ENCODE results near the gene PDCD4. TPM values are rescaled to one million over a fixed set of nuclear protein-coding genes. Genes with fewer than 3 reads are reported as not detected.

The PDCD4 gene
- total RNA-seq, 4 donors from 2014 or later, result 230 to 445 (median 330) TPM

DNA sequence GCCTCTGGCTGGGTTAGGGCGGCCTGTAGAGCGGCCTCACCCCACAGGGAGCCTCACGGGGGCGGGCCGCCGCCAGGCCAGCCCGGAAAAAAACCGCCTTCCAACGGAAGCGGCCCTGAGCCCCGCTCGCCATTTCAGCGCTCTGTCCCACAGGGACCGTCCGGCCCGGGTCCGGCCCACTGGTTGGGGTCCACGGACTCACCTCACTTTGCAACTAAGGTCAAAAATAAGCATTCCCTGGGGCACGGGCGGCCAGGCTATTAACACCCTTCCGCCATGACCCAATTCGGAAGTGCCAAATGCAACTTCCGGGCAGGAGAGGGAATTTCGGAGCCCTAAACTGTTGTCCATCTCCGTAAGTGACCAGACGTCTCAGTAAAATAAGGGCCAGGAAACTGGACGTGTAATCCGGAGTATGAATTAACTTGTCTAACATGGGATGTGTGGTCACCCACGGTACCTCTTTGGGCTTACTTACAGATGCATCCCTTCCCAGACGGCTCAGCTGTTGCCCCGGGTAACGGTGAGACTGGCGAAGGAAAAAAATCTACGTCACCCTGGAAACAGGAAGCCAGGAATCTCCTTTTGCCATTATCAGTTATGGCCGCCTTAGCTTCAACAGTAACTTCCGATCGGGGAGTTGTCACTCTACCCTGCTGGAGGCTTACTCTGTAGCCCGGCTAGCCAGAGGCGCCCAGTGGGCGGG is 47.1 kb downstream of the PDCD4 start, which contains the start of gene BBIP1:
Gene BBIP1 (minus strand): TSS at position 538 of the 706 bp plus-strand sequence. CDS start 1,023 bp downstream, outside the sequence.
- TF ChIP-seq CTCF (IDR thresholded peaks at IDR 0.05) (no peak), POLR2A (IDR thresholded peaks at IDR 0.05) (no peak)
- WGBS, 2 donors, result 0% methylated on average over 26 to 37 of the region's 40 CpGs
- DNase-seq (ENCODE audit: low spot score in 2 of 2), result peak in 1 of 2 donors; percentile 99
- intact Hi-C loops (cut with DNase I; ENCODE audit: low total_unique reads), result no loop called here
- peak within 1 kb of the TSS; percentile 75 for H3K4me3 ChIP-seq (ENCODE audit: low read depth, poor library complexity, severe bottlenecking)

GRCh38 chr10:110919349-110919931 is 47.7 kb downstream of the PDCD4 start, which contains the start of gene SHOC2:
SHOC2 (plus strand) TSS chr10:110919604; CDS start chr10:110964359, 44,755 bp downstream.
- no peak for TF ChIP-seq CTCF (IDR thresholded peaks at IDR 0.05)
- no peak for TF ChIP-seq POLR2A (IDR thresholded peaks at IDR 0.05)
- peak in 1 of 2 donors; percentile 100 for DNase-seq (ENCODE audit: low spot score in 2 of 2)
- intact Hi-C loops (cut with DNase I; ENCODE audit: low total_unique reads), result no loop called here
- 0 to 1% methylated on average over 27 to 47 of the region's 61 CpGs for WGBS, 2 donors
- H3K4me3 ChIP-seq (ENCODE audit: low read depth, poor library complexity, severe bottlenecking), result peak within 1 kb of the TSS; percentile 75

DNA sequence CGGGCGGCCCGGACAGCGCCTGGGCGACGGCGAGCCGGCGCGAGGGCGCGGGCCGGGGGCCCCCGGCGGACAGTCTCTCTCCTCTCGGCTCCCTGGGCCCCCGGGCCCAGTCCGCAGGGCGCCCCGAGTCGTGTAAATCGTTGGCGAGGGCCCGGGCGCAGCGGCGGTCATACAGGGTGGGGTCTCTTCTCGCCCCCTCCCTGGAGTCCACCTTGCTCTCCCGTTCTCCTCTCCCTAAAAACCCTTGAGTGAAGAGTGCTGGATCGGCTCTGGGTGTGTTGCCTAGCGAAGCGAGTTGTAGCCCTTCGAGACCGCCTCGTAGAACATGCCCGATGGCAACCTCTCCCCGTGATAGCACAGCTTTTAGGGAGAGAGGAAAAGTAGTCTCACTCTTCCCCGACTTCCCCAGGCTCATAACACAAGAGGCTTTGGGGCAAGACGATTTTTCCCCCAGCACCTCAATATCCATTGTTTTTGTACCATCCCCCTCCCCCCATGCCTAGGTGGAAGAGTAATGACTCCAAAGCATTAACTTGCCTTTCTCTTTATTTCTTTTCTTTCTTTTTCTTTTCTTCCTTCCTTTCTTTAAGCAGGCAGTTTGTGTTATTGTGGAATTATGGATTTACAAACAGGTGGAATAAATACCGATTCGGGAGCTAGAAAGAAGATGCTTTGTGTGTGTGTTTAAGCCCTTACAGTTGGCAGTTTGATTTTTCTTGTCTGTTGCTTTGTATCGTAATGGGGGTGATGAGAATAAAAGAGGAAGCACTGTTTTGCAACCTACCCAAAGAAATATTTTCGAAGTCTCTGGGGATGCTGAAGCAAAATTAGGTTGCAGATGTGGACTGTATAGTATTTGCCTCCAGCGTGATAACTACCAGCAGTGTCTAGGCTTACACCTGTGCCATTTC is 48.5 kb downstream of the PDCD4 start:
- peak; percentile 38 to 88 for DNase-seq (ENCODE audit: low spot score in 2 of 2)
- no peak for TF ChIP-seq CTCF (IDR thresholded peaks at IDR 0.05)
- TF ChIP-seq POLR2A (IDR thresholded peaks at IDR 0.05), result no peak
- 1% methylated on average over 27 to 39 of the region's 44 CpGs for whole genome bisulfite sequencing, 2 donors
- intact Hi-C loops (cut with DNase I; ENCODE audit: low total_unique reads), result no loop called here
- H3K4me3 ChIP-seq (ENCODE audit: low read depth, poor library complexity, severe bottlenecking), result peak overlapping the region; percentile 75

DNA sequence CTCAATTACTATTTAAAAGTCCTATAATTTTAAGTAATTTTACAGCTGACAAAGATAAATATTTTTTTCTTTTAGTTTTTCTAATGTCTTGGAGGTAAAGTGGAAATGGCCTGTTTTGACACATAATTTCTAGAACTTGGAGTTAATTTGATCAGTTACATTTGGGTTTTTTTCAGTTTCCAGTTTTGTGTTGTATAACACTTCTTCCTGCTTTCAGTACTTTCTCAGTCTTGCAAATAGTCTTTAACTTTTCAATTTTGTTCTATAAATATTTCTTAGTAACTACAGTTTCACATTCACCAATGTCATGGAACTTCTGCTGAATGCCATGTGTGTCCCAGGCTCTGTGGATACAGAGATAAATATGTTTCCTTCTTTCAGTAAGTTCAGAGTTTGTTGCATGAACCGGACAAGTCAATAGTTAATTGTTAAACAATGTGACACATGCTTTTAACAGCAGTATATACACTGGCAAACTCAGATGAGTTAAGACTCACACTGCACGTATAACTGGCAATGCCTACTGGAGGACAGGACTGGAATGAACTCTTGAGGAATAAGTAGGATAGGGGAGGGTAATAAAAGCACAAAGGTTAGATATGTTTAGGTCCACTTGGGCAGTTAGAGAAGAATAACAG is 52.2 kb downstream of the PDCD4 start:
- TF ChIP-seq CTCF (IDR thresholded peaks at IDR 0.05), result no peak
- no peak for TF ChIP-seq POLR2A (IDR thresholded peaks at IDR 0.05)
- intact Hi-C loops (cut with DNase I; ENCODE audit: low total_unique reads), result no loop called here
- no peak overlapping the region for H3K4me3 ChIP-seq (ENCODE audit: low read depth, poor library complexity, severe bottlenecking)
- no peak for DNase-seq (ENCODE audit: low spot score in 2 of 2)
- WGBS, 2 donors, result 46 to 57% methylated on average over 2 of the region's 2 CpGs

GRCh38 chr10:110927461-110927860 is 55.7 kb downstream of the PDCD4 start:
- intact Hi-C loops (cut with DNase I; ENCODE audit: low total_unique reads), result no loop called here
- WGBS, 2 donors, result 90 to 96% methylated on average over 2 of the region's 2 CpGs
- TF ChIP-seq CTCF (IDR thresholded peaks at IDR 0.05) (no peak), POLR2A (IDR thresholded peaks at IDR 0.05) (no peak)
- H3K4me3 ChIP-seq (ENCODE audit: low read depth, poor library complexity, severe bottlenecking), result no peak overlapping the region
- no peak for DNase-seq (ENCODE audit: low spot score in 2 of 2)

Measured in lower leg skin (tissue), 4 donors.